IMR-90 (cell line): ENCODE results near the gene VAV3. TPM values are rescaled to one million over a fixed set of nuclear protein-coding genes. Genes with fewer than 3 reads are reported as not detected.

Experiments used
- ATAC-seq: fragments of 200-7000 bp; cut with Tn5 transposase; 2 replicates; pipeline ENCODE4 v1.9.1; 2020; ENCODE audit warnings: low read depth, mild to moderate bottlenecking, moderate library complexity
- BruUV-seq: library from RNA; stranded (reverse); fragments of 400-500 nt; replicated peaks from 2 replicates; lab custom pipeline; 2021; lab: Mats Ljungman, UMichigan
- CTCF ChIA-PET: fragments of 300-600 bp; formaldehyde crosslinking; extraction: SDS; loops from one replicate; lab custom pipeline; 2021; ENCODE audit warnings: antibody characterized with exemption; lab: Yijun Ruan, JAX
- POLR2A ChIA-PET: fragments of 300-600 bp; sonication (Branson Sonifier 250); formaldehyde crosslinking; loops from one replicate; lab custom pipeline; 2022; ENCODE audit warnings: antibody characterized with exemption; ENCODE audit not compliant: unreplicated experiment; lab: Charles Lee
- DNase-seq: peaks from one replicate; pipeline ENCODE4 v3.0.0; 2013
- H2AFZ ChIP-seq: replicated peaks from 2 replicates; pipeline ENCODE3; 2013; ENCODE audit warnings: low read length, mild to moderate bottlenecking; ENCODE audit not compliant: poor library complexity
- H2AK5ac ChIP-seq: 2 replicates; pipeline ENCODE4 v1.6.1; 2013; ENCODE audit warnings: low read depth, low read length, inconsistent platforms
- H2AK9ac ChIP-seq: replicated peaks from 2 replicates; pipeline ENCODE3; 2013; ENCODE audit warnings: mild to moderate bottlenecking, low read depth, low read length, moderate library complexity; ENCODE audit not compliant: poor library complexity
- H2BK120ac ChIP-seq: 2 replicates; pipeline ENCODE4 v1.6.1; 2013; ENCODE audit warnings: low read depth, low read length, inconsistent platforms
- H2BK15ac ChIP-seq: 3 replicates; pipeline ENCODE4 v1.6.1; 2013; ENCODE audit warnings: low read depth, low read length, inconsistent platforms
- H2BK20ac ChIP-seq: 2 replicates; pipeline ENCODE4 v1.6.1; 2013; ENCODE audit warnings: low read depth, mild to moderate bottlenecking, inconsistent platforms, low read length, moderate library complexity
- H2BK5ac ChIP-seq: 2 replicates; pipeline ENCODE4 v1.6.1; 2013; ENCODE audit warnings: mild to moderate bottlenecking, low read depth, low read length, inconsistent platforms; ENCODE audit not compliant: poor library complexity, severe bottlenecking
- H3K14ac ChIP-seq: replicated peaks from 2 replicates; pipeline ENCODE4 v1.6.1; 2013; ENCODE audit warnings: low read depth, low read length, inconsistent platforms
- H3K18ac ChIP-seq: 2 replicates; pipeline ENCODE4 v1.6.1; 2013; ENCODE audit warnings: low read depth, low read length, control low read depth
- H3K23ac ChIP-seq: 2 replicates; pipeline ENCODE4 v1.6.1; 2013; ENCODE audit warnings: low read depth, low read length, inconsistent platforms
- H3K27ac ChIP-seq: 2 replicates; pipeline ENCODE4 v1.5.1; 2013; ENCODE audit warnings: mild to moderate bottlenecking, control low read depth, low read length; ENCODE audit not compliant: insufficient read depth
- H3K27me3 ChIP-seq: 2 replicates; pipeline ENCODE4 v1.6.1; 2013; ENCODE audit warnings: low read length; ENCODE audit not compliant: control insufficient read depth, insufficient read depth
- H3K36me3 ChIP-seq: 2 replicates; pipeline ENCODE4 v1.6.1; 2013; ENCODE audit warnings: low read length, mixed read lengths; ENCODE audit not compliant: control insufficient read depth, insufficient read depth
- H3K4ac ChIP-seq: 2 replicates; pipeline ENCODE4 v1.6.1; 2013; ENCODE audit warnings: low read depth, low read length, inconsistent platforms
- H3K4me1 ChIP-seq: 2 replicates; pipeline ENCODE4 v1.6.1; 2013; ENCODE audit warnings: low read length, mixed read lengths; ENCODE audit not compliant: control insufficient read depth, insufficient read depth
- H3K4me2 ChIP-seq: 2 replicates; pipeline ENCODE4 v1.6.1; 2013; ENCODE audit warnings: low read depth, mild to moderate bottlenecking, control low read depth, low read length, moderate library complexity
- H3K4me3 ChIP-seq: 2 replicates; pipeline ENCODE4 v1.5.1; 2013; ENCODE audit warnings: low read depth, mild to moderate bottlenecking, control low read depth, low read length, moderate library complexity; ENCODE audit not compliant: insufficient read depth
- H3K56ac ChIP-seq: 2 replicates; pipeline ENCODE4 v1.6.1; 2013; ENCODE audit warnings: low read length, inconsistent platforms; ENCODE audit not compliant: insufficient read depth; ENCODE audit errors: extremely low read depth
- H3K79me1 ChIP-seq, 2 experiments: 2 replicates each; pipeline ENCODE4 v1.6.1; 2013; ENCODE audit warnings: low read length in 2 of 2, inconsistent platforms in 1 of 2, low read depth in 1 of 2
- H3K9ac ChIP-seq: 2 replicates; pipeline ENCODE4 v1.6.1; 2013; ENCODE audit warnings: low read depth, low read length, control low read depth
- H3K9me1 ChIP-seq: 2 replicates; pipeline ENCODE4 v1.6.1; 2013; ENCODE audit warnings: low read length, inconsistent platforms; ENCODE audit not compliant: insufficient read depth
- H3K9me3 ChIP-seq: 2 replicates; pipeline ENCODE4 v1.6.1; 2013; ENCODE audit warnings: low read length; ENCODE audit not compliant: control insufficient read depth, insufficient read depth
- H4K20me1 ChIP-seq: 2 replicates; pipeline ENCODE4 v1.6.1; 2013; ENCODE audit warnings: low read length, inconsistent platforms; ENCODE audit not compliant: insufficient read depth
- H4K5ac ChIP-seq: 2 replicates; pipeline ENCODE4 v1.6.1; 2013; ENCODE audit warnings: mild to moderate bottlenecking, low read depth, low read length, control low read depth
- H4K8ac ChIP-seq, 2 experiments: 2 replicates each; pipeline ENCODE4 v1.6.1; 2013; ENCODE audit warnings: low read depth in 2 of 2, low read length in 2 of 2, control low read depth in 1 of 2, inconsistent platforms in 1 of 2
- H4K91ac ChIP-seq: 2 replicates; pipeline ENCODE4 v1.6.1; 2013; ENCODE audit warnings: low read depth, low read length, inconsistent platforms; ENCODE audit not compliant: insufficient read depth
- BHLHE40 ChIP-seq: fragments of 150-350 bp; IDR thresholded peaks from 2 replicates; pipeline ENCODE4 v1.6.1; 2016; ENCODE audit warnings: mild to moderate bottlenecking, low read depth, low read length
- MAZ ChIP-seq: IDR thresholded peaks from 2 replicates; pipeline ENCODE4 v1.6.1; 2012; ENCODE audit warnings: low read depth, mild to moderate bottlenecking, low read length, improper control_type of control experiment, moderate library complexity, borderline replicate concordance
- NFE2L2 ChIP-seq: fragments of 150-350 bp; IDR thresholded peaks from 2 replicates; pipeline ENCODE4 v1.6.1; 2016; ENCODE audit warnings: low read depth, mild to moderate bottlenecking, low read length
- WGBS, 2 experiments: methylation state at CpG; one replicate each; pipeline versions ENCODE4 v1.1.5 to v1.1.7; 2013; ENCODE audit warnings: missing lambda C conversion rate in 2 of 2; ENCODE audit not compliant: insufficient read length in 1 of 2; ENCODE audit errors: extremely low coverage in 2 of 2; 5-methylcytosine and 5-hydroxymethylcytosine counted together
- dilution Hi-C: fragments of 300-500 bp; cut with HindIII; formaldehyde crosslinking; loops from one replicate; pipeline ENCODE4 v1.14.3; 2018; ENCODE audit warnings: low sequenced_read_pairs; ENCODE audit not compliant: unreplicated experiment
- in situ Hi-C: fragments of 300-500 bp; cut with MboI; formaldehyde crosslinking; loops from 3 replicates; pipeline ENCODE4 v1.14.3; 2019; ENCODE audit warnings: low sequenced_read_pairs, inconsistent platforms, mixed read lengths
- intact Hi-C: fragments of 100-400 bp; cut with micrococcal nuclease; formaldehyde crosslinking; loops from 2 replicates; pipeline ENCODE4 v1.10.0; 2022
- polyA plus RNA-seq, 3 experiments: library from polyadenylated mRNA; depleted of rRNA; stranded (reverse); fragments of >200 nt; gene quantifications; 2 replicates each; pipeline ENCODE4 v1.2.3, GENCODE V29; 2012; ENCODE audit warnings: low replicate concordance in 1 of 3
- total RNA-seq: library from RNA; depleted of rRNA; stranded (reverse); fragments of >200 nt; gene quantifications from 2 replicates; pipeline ENCODE4 v1.2.3, GENCODE V29; 2012

VAV3 gene
- total and polyA plus RNA-seq, 2 of the 4 experiments (the other 2 are of a cell fraction): 0.12 to 0.18 TPM

DNA sequence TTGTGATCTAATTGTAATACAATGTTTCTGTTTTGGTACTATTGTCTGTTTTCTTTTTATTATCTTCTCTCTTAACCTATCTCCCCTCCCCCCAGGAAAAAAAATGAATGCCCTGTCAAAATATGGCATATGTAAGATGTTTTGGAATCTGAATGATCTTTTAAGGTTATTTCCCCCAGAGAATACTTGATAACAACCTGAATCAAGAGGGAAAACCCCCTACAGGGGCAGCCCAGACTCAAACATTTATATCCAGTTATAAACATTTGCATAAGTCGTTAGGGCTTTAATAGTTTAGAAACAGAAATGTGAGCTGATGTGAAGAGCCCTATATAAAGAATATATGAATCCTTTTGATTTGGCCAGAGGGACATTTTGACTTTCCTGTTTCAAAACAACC lies 169.5 kb downstream of the VAV3 start:
- dilution Hi-C loops: no loop called here
- Histone ChIP-seq H3K23ac (no peak overlapping the region), H2BK20ac (no peak overlapping the region), H3K4ac (no peak overlapping the region), H4K20me1 (no peaks in the 10 kb centered on the region), H2BK15ac (no peak overlapping the region), H3K4me1 (no peaks in the 10 kb centered on the region), H3K79me1 (no peaks in the 10 kb centered on the region), H2BK5ac (no peak overlapping the region), H4K91ac (no peak overlapping the region), H2AK9ac (no peak overlapping the region), H3K27ac (no peak overlapping the region), H2AFZ (no peak overlapping the region), H3K56ac (no peak overlapping the region), H2BK120ac (no peak overlapping the region), H3K18ac (no peak overlapping the region), H3K4me2 (no peak overlapping the region), H4K5ac (no peak overlapping the region), H3K9ac (no peak overlapping the region), H3K27me3 (no peaks in the 10 kb centered on the region), H4K8ac (no peak overlapping the region), H3K4me3 (no peak overlapping the region), H3K9me1 (no peaks in the 10 kb centered on the region), H3K14ac (no peak overlapping the region), H3K9me3 (no peaks in the 10 kb centered on the region), H2AK5ac (no peak overlapping the region), H3K36me3 (no peaks in the 10 kb centered on the region)
- ChIA-PET POLR2A (no interaction called here), CTCF (no interaction called here)
- no peak for DNase-seq
- no peak for ATAC-seq
- no peak for TF ChIP-seq MAZ
- no peak for TF ChIP-seq NFE2L2
- no peak for TF ChIP-seq BHLHE40
- in situ Hi-C loops: no loop called here
- BruUV-seq: no TSS peak
- intact Hi-C loops: no loop called here
- no CpG with 5 or more reads among the region's 1 CpG for WGBS, 2 experiments
